Endodermal cell (in vitro differentiated cells): ENCODE data around the gene ZBTB8A. TPM values are rescaled to one million over a fixed set of nuclear protein-coding genes. Genes with fewer than 3 reads are reported as not detected.

Experiments
- DNase-seq: peaks from one replicate; pipeline ENCODE4 v3.0.0-alpha.2; 2017
- H3K27ac ChIP-seq: 2 replicates; pipeline ENCODE4 v1.5.1; 2013; ENCODE audit warnings: mild to moderate bottlenecking, low read depth, low read length, moderate library complexity
- H3K27me3 ChIP-seq: 2 replicates; pipeline ENCODE4 v1.6.1; 2013; ENCODE audit warnings: mild to moderate bottlenecking, low read length, moderate library complexity; ENCODE audit not compliant: insufficient read depth, control insufficient read depth, poor library complexity, severe bottlenecking
- H3K36me3 ChIP-seq: 2 replicates; pipeline ENCODE4 v1.7.0; 2013; ENCODE audit warnings: mild to moderate bottlenecking, low read length, moderate library complexity; ENCODE audit not compliant: control insufficient read depth, insufficient read depth
- H3K4me1 ChIP-seq: one replicate; pipeline ENCODE4 v1.7.0; 2013; ENCODE audit warnings: low read length; ENCODE audit not compliant: control insufficient read depth, insufficient read depth
- H3K4me3 ChIP-seq: 2 replicates; pipeline ENCODE4 v1.5.1; 2013; ENCODE audit warnings: mild to moderate bottlenecking, low read length, moderate library complexity
- H3K9ac ChIP-seq: 2 replicates; pipeline ENCODE4 v1.6.1; 2013; ENCODE audit warnings: mild to moderate bottlenecking, low read length, moderate library complexity; ENCODE audit not compliant: poor library complexity, severe bottlenecking; ENCODE audit errors: extremely low read depth
- H3K9me3 ChIP-seq: 2 replicates; pipeline ENCODE4 v1.6.1; 2013; ENCODE audit warnings: mild to moderate bottlenecking, low read length, moderate library complexity; ENCODE audit not compliant: control insufficient read depth
- H3K27ac Mint-ChIP-seq: 2 replicates; pipeline ENCODE4 v1.8.0; 2020; ENCODE audit warnings: mixed read lengths
- H3K27me3 Mint-ChIP-seq: 2 replicates; pipeline ENCODE4 v1.8.0; 2021; ENCODE audit warnings: mild to moderate bottlenecking, mixed read lengths; ENCODE audit not compliant: insufficient read depth
- H3K36me3 Mint-ChIP-seq: 2 replicates; pipeline ENCODE4 v1.8.0; 2020; ENCODE audit warnings: low read depth, mixed read lengths
- H3K4me1 Mint-ChIP-seq: 2 replicates; pipeline ENCODE4 v1.8.0; 2020; ENCODE audit warnings: mixed read lengths
- H3K4me3 Mint-ChIP-seq: 2 replicates; pipeline ENCODE4 v1.8.0; 2020; ENCODE audit warnings: mild to moderate bottlenecking, moderate library complexity, mixed read lengths
- H3K9me3 Mint-ChIP-seq: 2 replicates; pipeline ENCODE4 v1.8.0; 2020; ENCODE audit warnings: mild to moderate bottlenecking, mixed read lengths
- WGBS, 2 experiments: methylation state at CpG; one replicate each; pipeline versions ENCODE4 v1.1.5 to v1.1.7; 2013; ENCODE audit warnings: missing lambda C conversion rate in 2 of 2, mixed read lengths in 1 of 2; ENCODE audit not compliant: insufficient coverage in 1 of 2, insufficient read length in 1 of 2; 5-methylcytosine and 5-hydroxymethylcytosine counted together
- total RNA-seq, 2 donors: library from RNA; stranded (reverse); fragmentation: NEBNext Ultra II Directional in 1 of 2; extraction: Animal tissue kit (Norgen Biotek cat#: 25700) in 1 of 2; gene quantifications; 2 replicates in 1 of 2; 3 replicates in 1 of 2; pipeline ENCODE4 v1.2.1, GENCODE V29; 2021
- TF ChIP-seq, protein P1 (sequence below): fragments of 200-600 bp; sonication (generic); conservative IDR thresholded peaks from 2 replicates; pipeline ENCODE4 v1.5.0; 2021; ENCODE audit warnings: antibody characterized with exemption, mild to moderate bottlenecking

The ZBTB8A gene
- total RNA-seq, 2 donors from 2014 or later: 22.6 to 25.3 TPM

DNA sequence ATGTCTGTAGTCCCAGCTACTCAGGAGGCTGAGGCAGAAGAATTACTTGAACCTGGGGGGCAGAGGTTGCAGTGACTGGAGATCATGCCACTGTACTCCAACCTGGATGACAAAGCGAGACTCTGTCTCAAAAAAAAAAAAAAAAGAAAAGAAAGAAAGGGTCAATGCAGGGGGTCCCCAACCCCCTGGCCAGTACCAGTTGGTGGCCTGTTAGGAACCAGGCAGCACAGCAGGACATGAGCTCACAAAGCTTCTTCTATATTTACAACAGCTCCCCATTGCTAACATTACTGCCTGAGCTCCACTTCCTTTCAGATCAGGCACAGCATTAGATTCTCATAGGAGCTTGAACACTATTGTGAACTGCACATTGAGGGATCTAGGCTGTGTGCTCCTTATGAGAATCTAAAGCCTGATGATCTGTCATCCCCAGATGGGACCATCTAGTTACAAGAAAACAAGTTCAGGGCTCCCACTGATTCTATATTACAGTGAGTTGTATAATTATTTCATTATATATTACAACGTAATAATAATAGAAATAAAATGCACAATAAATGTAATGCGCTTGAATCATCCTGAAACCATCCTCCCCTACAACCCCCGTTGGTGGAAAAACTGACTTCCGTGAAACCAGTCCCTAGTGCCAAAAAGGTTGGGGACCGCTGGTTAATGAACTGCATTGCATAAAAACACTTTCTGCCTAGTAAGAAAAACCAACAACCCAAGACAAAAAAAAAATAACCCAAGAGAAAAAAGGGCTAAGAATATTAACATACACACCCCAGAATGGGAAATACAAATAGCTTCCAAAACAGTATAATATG lies 108.3 kb downstream of the ZBTB8A start:
- H3K4me1 Mint-ChIP-seq: peaks cover 20% of the 10 kb centered on the region
- H3K27ac ChIP-seq: no peak overlapping the region
- 98% methylated on average over 5 of the region's 6 CpGs; no CpG with 5 or more reads in 1 of the 2 experiments for WGBS, 2 experiments
- H3K36me3 Mint-ChIP-seq: peaks cover 40% of the 10 kb centered on the region
- peaks cover 10% of the 10 kb centered on the region for H3K9me3 Mint-ChIP-seq
- no peak overlapping the region for H3K27ac Mint-ChIP-seq
- H3K27me3 Mint-ChIP-seq: no peaks in the 10 kb centered on the region
- no peak overlapping the region for H3K9ac ChIP-seq
- no peak for DNase-seq
- H3K4me1 ChIP-seq: peaks cover 4% of the 10 kb centered on the region
- peaks cover 30% of the 10 kb centered on the region for H3K36me3 ChIP-seq
- TF ChIP-seq, protein P1, sequence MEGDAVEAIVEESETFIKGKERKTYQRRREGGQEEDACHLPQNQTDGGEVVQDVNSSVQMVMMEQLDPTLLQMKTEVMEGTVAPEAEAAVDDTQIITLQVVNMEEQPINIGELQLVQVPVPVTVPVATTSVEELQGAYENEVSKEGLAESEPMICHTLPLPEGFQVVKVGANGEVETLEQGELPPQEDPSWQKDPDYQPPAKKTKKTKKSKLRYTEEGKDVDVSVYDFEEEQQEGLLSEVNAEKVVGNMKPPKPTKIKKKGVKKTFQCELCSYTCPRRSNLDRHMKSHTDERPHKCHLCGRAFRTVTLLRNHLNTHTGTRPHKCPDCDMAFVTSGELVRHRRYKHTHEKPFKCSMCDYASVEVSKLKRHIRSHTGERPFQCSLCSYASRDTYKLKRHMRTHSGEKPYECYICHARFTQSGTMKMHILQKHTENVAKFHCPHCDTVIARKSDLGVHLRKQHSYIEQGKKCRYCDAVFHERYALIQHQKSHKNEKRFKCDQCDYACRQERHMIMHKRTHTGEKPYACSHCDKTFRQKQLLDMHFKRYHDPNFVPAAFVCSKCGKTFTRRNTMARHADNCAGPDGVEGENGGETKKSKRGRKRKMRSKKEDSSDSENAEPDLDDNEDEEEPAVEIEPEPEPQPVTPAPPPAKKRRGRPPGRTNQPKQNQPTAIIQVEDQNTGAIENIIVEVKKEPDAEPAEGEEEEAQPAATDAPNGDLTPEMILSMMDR: no peak
- H3K4me3 Mint-ChIP-seq: peak overlapping the region; percentile 95
- H3K9me3 ChIP-seq: peaks cover 12% of the 10 kb centered on the region
- H3K4me3 ChIP-seq: peak overlapping the region; percentile 72
- no peaks in the 10 kb centered on the region for H3K27me3 ChIP-seq

DNA sequence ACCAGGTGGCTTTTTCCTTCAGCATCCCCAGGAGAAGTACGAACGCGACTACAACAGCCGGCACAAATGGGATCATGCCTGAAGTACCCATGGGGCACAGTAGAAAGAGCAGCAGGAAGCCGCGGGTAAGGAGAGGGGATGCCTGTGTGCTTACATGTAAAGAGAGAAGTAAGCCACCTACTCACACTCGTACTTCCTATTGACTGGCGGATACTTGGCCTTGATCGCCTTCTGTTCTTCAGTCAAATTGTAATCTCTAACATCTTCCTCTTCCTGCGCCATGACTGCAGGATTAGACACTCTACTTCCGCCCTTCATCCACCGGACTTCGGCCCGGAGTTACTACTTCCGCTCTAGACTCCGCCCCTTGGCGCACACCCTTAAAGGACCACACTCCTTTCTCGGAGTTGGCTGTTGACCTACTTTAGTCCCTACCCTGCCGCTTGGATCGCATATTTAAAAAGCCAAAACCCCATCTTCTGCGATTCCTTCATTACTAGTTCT lies 111.1 kb downstream of the ZBTB8A start, which contains the start of gene ZBTB8OS:
Gene ZBTB8OS (minus strand): TSS at position 303 of the 504 bp plus-strand sequence. CDS start 21 bp downstream, at position 282.
- DNase-seq: peak; percentile 92
- peaks cover 4% of the 10 kb centered on the region for H3K4me1 ChIP-seq
- no peaks in the 10 kb centered on the region for H3K27me3 ChIP-seq
- Mint-ChIP-seq H3K36me3 (peaks cover 65% of the 10 kb centered on the region), H3K9me3 (peaks cover 10% of the 10 kb centered on the region), H3K27me3 (no peaks in the 10 kb centered on the region), H3K27ac (peak within 1 kb of the TSS; percentile 100), H3K4me3 (peak within 1 kb of the TSS; percentile 95), H3K4me1 (peaks cover 17% of the 10 kb centered on the region)
- TF ChIP-seq, protein P1: no peak
- peak within 1 kb of the TSS; percentile 97 for H3K9ac ChIP-seq
- H3K4me3 ChIP-seq: peak within 1 kb of the TSS; percentile 97
- peaks cover 56% of the 10 kb centered on the region for H3K36me3 ChIP-seq
- peak within 1 kb of the TSS; percentile 100 for H3K27ac ChIP-seq
- 0 to 1% methylated on average over 18 to 21 of the region's 21 CpGs for whole genome bisulfite sequencing, 2 experiments
- peaks cover 12% of the 10 kb centered on the region for H3K9me3 ChIP-seq

DNA sequence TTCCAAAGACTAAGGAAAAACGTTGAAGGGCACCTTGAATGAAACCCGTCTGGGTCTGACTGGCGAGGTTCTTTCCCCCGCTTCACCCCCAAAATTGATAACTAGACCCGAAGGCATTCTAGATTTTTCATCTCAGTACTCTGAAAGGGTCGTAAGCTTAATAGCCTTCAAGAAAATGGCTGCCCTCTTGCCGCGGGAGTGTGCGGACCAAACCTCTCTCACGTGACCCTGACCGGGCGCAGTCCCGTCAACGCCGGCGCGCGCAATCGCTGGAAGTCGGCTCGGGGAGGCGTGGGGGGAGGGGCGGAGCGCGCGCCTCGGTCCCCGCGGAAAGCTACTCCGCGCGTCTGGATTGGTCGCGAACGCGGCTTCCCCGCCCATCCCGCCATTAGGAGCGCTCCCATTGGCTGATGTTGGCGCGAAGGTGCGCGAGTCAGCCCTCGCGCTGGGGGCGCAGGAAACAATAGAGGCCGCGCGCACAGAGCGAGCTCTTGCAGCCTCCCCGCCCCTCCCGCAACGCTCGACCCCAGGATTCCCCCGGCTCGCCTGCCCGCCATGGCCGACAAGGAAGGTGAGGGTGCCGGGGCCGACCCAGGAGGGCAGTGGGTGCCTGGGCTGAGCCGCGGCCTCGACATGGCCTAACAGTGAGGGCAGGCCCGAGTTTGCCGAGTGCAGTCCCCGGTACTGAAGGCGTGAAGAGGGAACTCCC lies 111.7 kb downstream of the ZBTB8A start, which contains the start of gene RBBP4:
Gene RBBP4 (plus strand): TSS at position 457 of the 709 bp plus-strand sequence. CDS start 99 bp downstream, at position 556.
- Histone ChIP-seq H3K4me3 (peak within 1 kb of the TSS; percentile 97), H3K27me3 (no peaks in the 10 kb centered on the region), H3K9me3 (peaks cover 12% of the 10 kb centered on the region), H3K27ac (peak within 1 kb of the TSS; percentile 100), H3K9ac (peak within 1 kb of the TSS; percentile 97), H3K4me1 (no peaks in the 10 kb centered on the region), H3K36me3 (peaks cover 56% of the 10 kb centered on the region)
- peak within 1 kb of the TSS; percentile 100 for H3K27ac Mint-ChIP-seq
- peak within 1 kb of the TSS; percentile 95 for H3K4me3 Mint-ChIP-seq
- H3K4me1 Mint-ChIP-seq: peaks cover 17% of the 10 kb centered on the region
- TF ChIP-seq, protein P1: no peak
- H3K27me3 Mint-ChIP-seq: no peaks in the 10 kb centered on the region
- H3K36me3 Mint-ChIP-seq: peaks cover 65% of the 10 kb centered on the region
- WGBS, 2 experiments: 0% methylated on average over 5 to 67 of the region's 67 CpGs
- peaks cover 8% of the 10 kb centered on the region for H3K9me3 Mint-ChIP-seq
- peak; percentile 99 for DNase-seq
